A204.1 (cell line): ENCODE measurements around the gene DEPDC1B.
"Not testable (repeated sequence)": the region's sequence is repeated elsewhere in the genome, so short reads cannot be mapped to it uniquely, and the experiment has no call there.

Source experiments
- FAIRE-seq: peaks from 2 replicates; lab custom pipeline; 2012; peaks lifted over from hg19 to GRCh38; lab: Jason Lieb, UNC

DEPDC1B gene

DNA sequence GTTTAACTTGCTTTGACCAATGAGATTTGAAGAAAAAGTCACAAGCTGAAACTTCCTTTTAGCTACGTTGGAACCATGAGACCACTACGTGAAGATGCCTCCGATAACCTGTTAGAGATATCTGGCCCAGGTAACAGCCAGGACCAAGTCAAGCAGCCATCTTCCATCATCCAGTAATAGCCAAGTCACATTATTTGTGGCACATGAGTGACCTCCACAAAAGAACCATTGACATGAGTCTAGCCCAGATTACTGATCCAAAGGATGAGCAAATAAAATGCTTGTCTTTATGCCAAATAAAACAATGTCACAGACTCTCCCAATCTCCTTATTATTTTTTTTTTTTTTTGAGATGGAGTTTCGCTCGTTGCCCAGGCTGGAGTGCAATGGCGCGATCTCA is 1.6 kb downstream of the DEPDC1B start:
- no peak for FAIRE-seq

DNA sequence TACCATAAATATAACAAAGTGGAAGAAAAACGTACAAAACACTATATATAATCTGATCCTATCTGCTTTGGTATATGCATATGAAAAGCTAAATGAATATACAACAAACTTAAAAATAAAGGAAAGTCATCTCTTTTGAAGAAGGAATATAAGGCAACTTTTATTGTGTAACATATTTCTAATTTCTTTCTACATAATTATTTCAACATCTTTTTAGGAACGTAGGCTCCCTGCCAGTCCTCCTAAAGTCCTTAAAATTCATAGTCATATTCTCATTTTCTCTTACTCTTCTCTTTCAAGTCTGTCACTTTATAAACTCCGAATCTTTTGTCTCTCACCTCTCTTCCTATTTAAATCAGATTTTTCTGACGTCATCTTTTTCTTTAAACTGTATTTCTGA is 9.6 kb downstream of the DEPDC1B start:
- peak; percentile 21 for FAIRE-seq

DNA sequence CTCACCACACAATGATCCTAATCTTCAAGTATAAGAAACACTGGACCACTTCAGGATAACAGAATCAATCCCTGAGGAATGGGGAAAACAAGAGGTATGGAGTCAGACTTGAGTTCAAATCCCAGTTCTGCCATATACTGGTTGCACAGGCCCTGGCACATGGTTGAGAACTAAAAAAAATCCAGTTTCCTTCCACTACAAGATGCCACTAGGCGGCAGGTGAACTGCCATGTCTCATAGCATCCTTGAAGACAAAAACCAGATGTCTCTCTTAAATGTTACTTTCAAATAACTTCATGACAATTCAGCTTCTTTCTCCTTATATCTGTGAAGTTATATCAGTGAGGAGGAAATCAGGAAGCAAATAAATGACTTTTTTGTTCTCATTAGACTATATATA is 11.0 kb downstream of the DEPDC1B start:
- no peak for FAIRE-seq

DNA sequence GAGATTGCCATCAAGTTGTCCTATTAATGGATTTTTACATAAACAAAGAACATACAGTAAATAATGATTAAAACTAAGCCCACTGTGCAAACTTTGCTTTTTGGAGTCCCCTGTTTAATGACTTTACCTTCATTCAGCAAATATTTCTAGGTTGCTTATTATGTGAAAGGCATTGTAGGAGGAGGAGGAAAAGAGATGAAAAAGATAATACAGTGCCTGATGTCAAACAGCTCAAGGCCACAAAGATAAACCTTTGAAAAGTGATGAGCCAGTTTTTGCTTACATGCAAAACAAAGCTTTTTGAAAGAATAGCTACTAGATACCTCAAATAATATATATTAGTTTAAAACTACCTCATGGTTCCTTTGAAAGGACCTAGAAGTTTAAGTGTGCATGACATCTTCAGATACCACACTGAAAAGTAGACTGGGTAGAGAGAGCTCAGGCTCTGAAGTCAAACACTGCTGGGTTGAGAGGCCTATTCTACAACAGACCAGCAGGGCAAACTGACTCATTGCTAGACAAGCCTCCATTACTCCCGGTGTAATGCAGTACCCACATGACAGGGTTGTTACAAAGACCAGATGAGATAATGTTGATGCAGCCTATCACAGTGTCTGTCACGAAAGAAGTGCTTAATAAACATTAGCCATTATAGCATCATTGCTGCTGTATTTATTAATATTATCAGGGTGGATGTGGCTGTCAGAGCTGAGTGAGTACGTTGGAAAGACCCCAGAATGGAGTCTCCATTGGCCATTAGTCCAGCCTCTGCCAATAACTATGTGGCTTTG is 11.8 kb downstream of the DEPDC1B start:
- no peak for FAIRE-seq

DNA sequence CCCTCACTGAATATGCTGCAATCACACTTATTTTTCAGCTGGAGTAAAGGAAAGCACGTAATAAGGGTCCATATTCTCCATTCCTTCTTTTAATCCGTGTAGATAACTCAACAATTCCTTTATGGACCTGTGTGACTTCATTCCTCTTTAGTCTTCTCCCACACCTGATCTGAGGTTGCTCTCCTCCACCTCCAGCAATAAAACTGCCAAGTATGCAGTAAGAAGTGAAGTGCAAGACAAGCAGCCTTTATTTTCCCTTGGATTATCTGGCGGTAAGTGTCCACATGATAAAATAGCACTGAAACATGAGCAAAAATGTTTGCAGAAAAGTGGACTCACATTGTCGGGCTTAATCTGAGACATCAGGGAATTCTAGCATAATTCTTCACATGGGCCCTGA is 13.8 kb downstream of the DEPDC1B start:
- no peak for FAIRE-seq

DNA sequence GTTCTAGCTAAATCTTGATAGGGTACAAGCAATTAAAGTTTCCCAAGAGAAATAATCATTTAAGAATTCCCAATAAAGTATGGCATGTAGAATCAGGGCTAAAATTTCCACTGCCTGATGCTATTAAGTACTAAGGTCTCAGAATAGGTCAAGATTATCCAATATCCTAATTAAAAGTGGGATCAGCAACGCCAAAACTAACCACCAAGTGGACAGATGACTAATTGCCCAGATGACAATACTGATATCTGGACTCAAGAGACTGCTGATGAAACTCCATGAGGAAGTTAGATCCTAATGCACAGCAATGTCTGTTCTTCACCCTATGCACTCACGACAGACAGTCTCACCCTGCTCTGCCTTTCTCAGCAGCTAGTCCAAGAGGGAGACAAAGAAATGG is 14.3 kb downstream of the DEPDC1B start:
- FAIRE-seq = no peak

DNA sequence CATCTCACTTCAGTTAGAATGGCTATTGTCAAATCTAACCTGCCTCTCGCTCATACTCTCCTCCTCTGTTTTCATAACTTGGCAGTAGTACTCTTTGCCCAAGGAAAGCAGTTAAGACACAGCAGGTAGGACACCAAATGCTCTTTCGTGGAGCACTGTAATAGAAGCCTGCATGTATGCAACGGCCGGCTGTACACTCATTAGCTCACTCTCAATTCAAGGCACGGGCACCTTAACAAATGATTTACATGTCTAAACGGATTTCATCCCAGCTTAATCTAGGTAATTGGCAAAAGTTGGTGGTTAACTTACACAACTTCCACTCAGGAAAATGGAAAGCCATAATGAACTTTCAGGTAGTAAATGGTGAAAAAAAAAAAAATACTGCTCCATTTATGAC is 14.9 kb downstream of the DEPDC1B start:
- FAIRE-seq = no peak

DNA sequence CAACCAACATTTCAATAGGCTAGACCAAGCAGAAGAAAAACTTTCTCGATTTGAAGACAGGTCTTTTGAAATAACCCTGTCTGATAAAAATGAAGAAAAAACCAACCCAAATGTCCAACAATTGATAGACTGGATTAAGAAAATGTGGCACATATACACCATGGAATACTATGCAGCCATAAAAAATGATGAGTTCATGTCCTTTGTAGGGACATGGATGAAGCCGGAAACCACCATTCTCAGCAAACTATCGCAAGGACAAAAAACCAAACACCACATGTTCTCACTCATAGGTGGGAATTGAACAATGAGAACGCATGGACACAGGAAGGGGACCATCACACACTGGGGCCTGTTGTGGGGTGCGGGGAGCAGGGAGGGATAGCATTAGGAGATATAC is 18.0 kb downstream of the DEPDC1B start:
- FAIRE-seq = not testable (repeated sequence)

DNA sequence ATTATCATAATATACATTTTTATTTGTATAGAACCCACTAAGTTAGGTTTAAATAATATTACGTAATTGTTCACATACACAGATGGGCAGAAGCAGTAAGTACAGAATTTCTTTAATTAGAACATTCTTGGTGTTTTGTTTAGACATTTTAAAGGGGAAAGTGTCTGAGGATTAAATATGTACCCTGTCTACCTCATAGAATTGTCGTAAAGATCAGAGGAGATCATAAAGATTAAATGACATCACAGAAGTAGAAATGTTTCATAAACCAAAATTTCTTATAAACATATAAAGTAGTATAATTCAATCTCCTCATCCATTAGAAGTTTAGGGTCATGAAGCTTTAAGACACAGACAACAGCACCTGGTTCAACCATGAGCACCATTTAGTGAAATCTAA is 20.1 kb downstream of the DEPDC1B start:
- no peak for FAIRE-seq

DNA sequence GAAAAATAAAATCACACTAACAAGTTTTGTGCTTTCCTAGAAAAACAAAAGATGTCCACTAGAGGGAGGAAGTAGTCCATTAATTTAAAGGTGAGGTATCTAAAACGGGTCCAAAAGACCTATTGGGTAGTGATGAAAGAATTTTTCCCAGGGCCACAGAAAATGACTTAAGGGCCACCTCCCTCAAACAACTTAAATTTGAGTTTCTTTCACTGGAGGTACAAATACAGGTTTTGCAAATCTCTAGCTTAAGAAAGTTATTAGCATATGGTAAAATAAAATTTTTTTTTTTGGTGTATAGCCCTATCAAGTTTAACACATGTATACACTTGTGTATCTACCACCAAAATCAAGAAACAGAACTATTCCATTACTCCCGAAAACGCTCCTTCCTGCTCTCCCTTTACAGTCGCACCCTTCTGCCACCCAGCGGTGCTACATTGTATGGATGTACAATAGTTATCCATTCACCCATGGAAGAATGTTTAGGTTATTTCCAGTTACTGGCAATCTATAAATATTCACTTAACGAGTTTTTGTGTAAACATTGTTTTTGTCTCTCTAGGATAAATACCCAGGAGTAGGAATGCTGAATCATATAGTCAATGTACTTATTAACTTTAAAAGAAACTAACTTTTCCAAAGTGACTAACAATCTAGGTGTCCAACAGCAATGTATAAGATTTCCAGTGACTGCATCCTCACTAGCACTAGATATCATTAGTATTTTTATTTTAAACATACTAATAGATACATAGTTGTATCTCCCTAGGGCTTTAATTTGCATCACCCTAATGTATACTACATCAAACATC is 21.9 kb downstream of the DEPDC1B start:
- peak; percentile 91 for FAIRE-seq

DNA sequence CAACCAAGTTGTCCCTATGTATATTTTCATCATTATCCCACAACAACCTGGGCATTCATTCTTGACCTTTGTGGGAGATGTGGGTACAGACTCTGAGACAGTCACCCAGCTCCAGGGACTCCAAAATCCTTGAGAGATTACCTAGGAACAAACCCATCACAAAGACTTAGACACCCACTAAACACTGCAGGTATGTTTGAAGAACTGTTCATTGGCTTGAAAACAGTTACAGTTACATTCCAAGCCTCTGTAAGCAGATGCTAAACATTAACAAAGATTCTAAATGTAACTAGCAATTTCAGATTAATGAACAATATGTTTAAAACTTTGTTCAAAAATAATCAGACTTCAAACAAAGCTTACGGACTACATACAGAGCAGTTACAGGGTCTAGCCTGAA is 24.7 kb downstream of the DEPDC1B start:
- FAIRE-seq = no peak

DNA sequence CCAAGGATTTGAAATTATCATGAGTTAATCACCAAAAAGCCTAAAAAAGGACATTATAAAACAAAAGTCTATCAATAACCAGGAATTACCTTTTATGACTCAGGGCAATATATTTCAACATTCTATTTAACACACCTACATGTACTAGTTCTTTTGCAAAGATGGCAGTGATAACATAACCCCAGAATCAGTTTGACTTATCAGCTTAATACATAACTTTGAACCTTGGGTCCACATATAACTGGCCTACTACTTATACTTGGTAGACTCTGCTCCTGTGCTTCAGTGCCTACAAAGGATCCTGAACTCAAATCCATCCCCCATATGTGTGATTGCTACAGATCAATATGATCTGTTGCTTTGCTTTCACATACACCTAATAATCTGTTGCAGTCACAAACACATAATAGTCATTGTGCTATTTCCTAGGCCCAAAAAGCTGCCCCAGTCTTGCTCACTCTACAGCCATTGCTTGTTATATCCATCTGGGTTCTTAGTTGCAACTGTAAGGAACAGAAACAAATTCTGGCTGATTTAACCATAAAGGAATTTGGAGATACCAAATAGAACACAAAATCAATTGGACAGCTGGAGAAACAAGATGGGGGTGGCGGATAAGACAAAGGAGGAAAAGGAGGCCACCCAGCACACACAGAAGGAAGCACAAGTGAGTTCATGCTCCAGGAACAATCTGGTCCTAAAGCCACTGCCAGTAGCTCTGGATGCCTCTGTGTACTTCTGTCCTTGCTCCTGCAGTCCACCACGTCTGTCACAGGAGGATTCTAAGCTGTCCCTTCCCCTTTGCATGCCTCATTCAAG is 25.5 kb downstream of the DEPDC1B start:
- FAIRE-seq = no peak

DNA sequence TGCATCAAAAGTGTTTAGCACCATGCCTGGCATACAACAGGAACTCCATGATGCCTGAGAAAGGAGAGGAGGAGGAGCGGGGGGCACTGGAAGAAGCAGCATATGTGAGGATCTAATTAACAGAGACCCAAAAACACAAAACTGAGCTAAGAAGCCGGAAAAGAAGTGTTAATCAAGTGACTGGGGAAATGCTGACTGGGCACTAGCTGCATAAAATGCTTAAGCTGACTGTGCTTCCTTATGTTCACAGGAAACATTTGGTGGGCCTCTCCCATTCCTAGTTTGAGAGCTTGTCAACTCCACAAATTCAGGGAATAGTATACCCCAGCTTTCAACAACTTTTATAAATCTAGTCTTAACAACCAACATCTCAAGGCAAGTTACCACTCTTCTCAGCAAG is 26.6 kb downstream of the DEPDC1B start:
- no peak for FAIRE-seq

DNA sequence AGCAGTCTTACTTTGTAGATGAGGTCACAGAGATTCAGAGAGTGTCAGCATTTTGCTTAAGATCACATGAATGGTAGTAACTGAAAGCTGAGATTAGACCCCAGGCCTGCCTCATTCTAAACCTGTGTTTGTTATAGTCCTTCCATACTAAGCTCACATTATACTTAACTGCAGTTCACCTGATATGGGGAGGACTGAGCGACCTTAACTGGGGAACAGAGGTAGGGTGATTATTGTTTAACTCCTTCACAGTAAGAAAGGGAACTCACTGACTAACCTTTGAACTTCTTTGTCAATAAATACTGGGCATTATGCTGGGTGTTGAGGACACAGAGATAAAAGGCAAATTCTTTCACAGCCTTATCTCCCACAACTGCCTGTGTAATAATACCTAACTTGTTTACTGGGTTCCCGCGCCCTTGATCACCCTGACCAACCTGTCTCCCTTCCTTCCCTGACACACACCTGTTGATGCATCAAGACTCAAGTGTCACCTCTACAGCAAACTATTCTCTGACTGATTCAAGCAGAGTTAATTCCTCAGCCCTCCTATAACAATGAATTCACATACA is 27.2 kb downstream of the DEPDC1B start:
- FAIRE-seq = no peak

DNA sequence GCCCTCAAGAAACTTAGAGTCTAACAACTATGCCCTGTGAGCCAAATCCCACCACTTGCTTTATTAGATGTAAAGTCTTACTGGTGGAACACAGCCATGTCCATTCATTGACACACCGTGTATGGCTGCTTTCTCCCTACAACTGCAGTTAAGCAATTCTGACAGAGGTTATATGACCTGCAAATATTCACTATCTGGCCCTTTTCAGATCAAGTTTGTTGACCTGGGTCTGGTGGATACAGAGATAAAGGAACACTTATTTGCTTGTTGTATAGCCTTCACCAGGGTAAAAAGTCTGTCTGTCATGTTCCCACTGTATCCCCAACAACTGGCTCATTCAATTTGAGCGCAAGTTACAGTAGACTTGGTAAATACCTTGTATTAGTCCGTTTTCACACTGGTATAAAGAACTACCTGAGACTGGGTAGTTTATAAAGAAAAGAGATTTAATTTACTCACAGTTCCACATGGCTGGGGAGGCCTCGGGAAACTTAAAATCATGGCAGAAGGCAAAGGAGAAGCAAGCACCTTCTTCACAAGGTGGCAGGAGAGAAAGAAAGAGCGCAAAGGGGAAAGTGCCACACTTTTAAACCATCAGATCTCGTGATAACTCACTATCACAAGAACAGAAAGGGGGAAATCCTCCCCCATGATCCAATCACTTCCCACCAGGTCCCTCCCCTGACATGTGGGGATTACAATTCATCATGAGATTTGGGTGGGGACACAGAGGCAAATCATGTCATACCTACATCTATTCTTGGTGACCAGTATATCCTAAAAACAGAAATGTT is 27.9 kb downstream of the DEPDC1B start:
- FAIRE-seq = no peak

DNA sequence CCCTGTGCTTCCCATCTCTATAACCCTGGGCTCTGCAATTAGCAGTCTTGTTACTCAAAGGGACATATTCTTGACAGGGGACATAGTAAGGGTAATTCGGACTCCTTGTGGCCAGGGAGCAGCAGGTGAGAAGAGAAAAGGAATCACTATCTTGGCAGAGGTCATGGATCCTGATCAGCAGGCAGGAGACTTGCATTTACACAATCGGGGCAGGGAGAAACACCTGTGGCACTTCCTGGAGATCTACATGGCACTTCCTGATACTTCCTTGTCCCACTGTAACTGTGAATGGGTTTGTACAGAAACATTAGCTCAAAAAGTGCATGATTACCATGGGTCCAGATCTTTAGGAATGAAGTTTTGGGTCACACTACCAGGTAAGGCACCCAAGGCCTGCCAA is 29.2 kb downstream of the DEPDC1B start:
- FAIRE-seq = no peak

DNA sequence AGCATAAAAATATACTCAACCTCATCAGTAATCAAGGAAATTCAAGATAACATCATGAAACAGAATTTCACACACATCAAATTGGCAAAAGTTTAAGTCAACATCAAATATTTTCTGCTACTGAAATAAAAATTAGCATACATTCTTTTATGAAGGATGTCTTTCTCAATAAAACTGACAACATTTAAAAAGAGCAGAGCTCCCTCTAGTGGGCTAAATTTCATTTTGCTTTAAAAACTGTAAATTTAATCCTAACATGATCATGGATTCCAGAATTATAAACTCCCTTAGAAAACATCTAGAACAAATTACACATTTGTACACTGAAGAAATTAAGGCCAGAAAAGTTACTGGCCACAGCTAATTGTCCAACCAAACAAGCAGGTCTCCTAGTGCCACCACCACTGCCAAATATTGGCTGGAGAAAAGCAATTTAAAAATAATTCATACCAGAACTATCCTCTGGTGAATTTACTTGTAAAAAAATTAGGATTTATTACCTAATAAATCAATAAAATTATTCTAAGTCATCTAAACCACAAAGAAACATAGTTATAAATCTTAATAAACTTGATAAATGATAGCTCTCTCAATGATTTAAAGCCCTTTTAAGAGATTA is 31.2 kb downstream of the DEPDC1B start:
- peak; percentile 99 for FAIRE-seq

DNA sequence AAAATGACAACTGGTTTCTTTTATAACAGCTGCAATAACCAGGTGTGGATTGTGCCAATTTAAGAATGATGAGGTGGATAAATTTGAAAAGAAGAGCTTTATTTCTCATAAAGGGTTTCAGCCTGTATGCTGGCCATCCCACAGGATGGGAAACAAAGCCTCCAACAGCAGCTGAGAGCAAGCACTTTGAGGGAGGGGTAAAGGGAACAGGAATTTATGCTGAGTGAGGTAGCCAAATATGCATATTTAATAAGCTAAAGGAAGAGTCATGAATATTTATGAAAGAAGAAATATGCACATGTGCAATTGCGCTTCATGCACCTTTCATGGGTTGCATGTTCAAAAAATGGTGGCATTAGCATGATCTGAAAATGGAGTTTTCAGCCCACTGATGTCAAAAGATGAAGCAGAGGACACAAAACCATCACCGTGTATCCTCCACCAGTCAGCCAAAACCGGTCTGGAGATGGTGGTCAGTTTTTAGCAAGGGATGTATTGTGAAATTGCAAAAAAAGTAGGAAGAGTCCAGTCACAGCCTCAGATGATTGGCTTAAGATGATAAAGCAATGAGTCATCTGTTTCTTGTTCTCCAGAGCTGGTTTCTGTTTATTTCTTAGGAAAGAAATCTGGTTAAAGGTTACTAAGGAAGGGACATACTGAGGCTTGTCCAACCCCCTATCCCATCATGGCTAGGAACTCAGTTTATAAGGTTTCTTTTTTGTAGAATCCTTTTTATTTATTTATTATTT is 47.9 kb downstream of the DEPDC1B start:
- FAIRE-seq = no peak

DNA sequence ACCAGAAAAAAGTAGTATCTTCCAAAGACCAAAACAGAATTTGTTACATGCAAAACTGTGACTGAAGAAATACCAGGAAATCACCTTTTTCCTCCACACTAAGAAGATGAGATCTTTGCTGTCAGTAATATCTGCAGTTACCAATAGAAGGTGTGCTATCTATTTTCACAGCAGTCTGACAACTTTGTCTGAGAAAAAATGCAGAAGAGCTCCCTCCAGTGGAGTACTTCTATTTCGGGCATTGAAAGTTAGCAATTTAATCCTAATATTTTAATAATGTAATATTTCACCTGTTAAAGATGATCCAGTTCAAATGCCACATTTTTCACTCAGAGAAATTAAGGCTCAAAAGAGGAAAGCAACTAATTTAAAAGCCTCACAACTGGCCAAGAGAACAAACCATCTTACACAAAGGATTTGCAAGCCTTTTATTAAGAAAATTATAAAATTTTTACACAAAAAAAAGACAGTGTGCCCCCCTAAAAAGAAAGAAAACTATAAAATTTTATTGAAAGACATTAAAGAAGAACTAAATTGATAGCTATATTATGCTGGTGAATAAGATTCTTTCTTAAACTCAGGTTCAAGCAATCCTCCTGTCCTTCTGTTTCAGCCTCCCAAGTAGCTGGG is 50.6 kb downstream of the DEPDC1B start:
- peak; percentile 96 for FAIRE-seq

DNA sequence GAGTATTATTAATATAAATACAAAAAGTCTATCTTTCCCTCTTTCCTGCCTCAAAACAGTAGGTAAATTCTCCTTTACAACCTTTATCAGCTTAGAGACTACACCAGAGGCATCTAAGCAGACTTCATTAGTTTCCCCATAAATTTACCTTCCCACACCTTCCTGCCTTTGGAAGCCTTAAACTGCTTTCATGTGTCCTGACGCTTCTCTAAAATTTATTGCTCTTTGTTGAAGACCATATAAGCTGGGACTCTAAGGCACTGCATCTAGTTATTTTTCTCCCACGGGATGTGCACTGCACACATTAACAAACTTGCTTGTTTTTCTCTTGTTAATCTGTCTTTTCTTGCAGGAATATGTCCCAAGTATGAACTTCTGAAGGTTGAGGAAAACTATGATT is 51.8 kb downstream of the DEPDC1B start:
- FAIRE-seq = no peak
